K562 (cell line): ENCODE data around the gene NFKBIB. TPM values are rescaled to one million over a fixed set of nuclear protein-coding genes. Genes with fewer than 3 reads are reported as not detected.

Experiments
- ARID4B ChIP-seq: sonication (generic); formaldehyde crosslinking; IDR thresholded peaks from 2 replicates; pipeline ENCODE4 v1.8.0; 2022; ENCODE audit warnings: mild to moderate bottlenecking, missing genetic modification reagents
- CXXC5 ChIP-seq: fragments of 250-450 bp; sonication (Bioruptor Pico); IDR thresholded peaks from 2 replicates; pipeline ENCODE4 v1.8.0; 2022; ENCODE audit warnings: inconsistent platforms, mild to moderate bottlenecking, moderate library complexity
- ETV1 ChIP-seq: fragments of 450-650 bp; conservative IDR thresholded peaks from 2 replicates; pipeline ENCODE4 v1.6.1; 2016; ENCODE audit warnings: missing genetic modification characterization, control low read depth, low read depth, missing compliant biosample characterization
- FOXA1 ChIP-seq: fragments of 450-650 bp; IDR thresholded peaks from 2 replicates; pipeline ENCODE4 v1.6.1; 2016; ENCODE audit warnings: mild to moderate bottlenecking, borderline replicate concordance
- FUS ChIP-seq: fragments of 200-400 bp; formaldehyde crosslinking; optimal IDR thresholded peaks from 2 replicates; pipeline ENCODE3; 2017; ENCODE audit warnings: low read depth, low read length
- ILF3 ChIP-seq: fragments of 450-650 bp; IDR thresholded peaks from 2 replicates; pipeline ENCODE4 v1.6.1; 2018; ENCODE audit warnings: antibody characterized with exemption, mild to moderate bottlenecking, moderate library complexity, borderline replicate concordance
- PATZ1 ChIP-seq: fragments of 250-450 bp; sonication (Bioruptor Pico); IDR thresholded peaks from 2 replicates; pipeline ENCODE4 v1.5.0; 2020; ENCODE audit warnings: mild to moderate bottlenecking, borderline replicate concordance
- SAFB2 ChIP-seq: fragments of 200-400 bp; formaldehyde crosslinking; IDR thresholded peaks from 2 replicates; pipeline ENCODE4 v1.6.1; 2018; ENCODE audit warnings: borderline replicate concordance, low read length, low read depth, moderate library complexity; ENCODE audit not compliant: severe bottlenecking
- TCF7 ChIP-seq: sonication (generic); IDR thresholded peaks from 2 replicates; pipeline ENCODE4 v1.6.1; 2016; ENCODE audit warnings: antibody characterized with exemption, borderline replicate concordance
- ZBTB1 ChIP-seq: sonication (generic); formaldehyde crosslinking; IDR thresholded peaks from 2 replicates; pipeline ENCODE4 v1.8.1; 2023; ENCODE audit warnings: missing genetic modification reagents, low read depth, mild to moderate bottlenecking, borderline replicate concordance
- ZNF140 ChIP-seq: fragments of 250-450 bp; sonication (Bioruptor Pico); IDR thresholded peaks from 2 replicates; pipeline ENCODE4 v1.8.0; 2021; ENCODE audit warnings: moderate library complexity, mild to moderate bottlenecking, inconsistent platforms
- ZNF431 ChIP-seq: sonication (generic); formaldehyde crosslinking; IDR thresholded peaks from 2 replicates; pipeline ENCODE4 v1.8.0; 2022; ENCODE audit warnings: mild to moderate bottlenecking, missing genetic modification reagents
- polyA plus RNA-seq, 8 experiments: library from polyadenylated mRNA; depleted of rRNA in 4 of 8; stranded (reverse) in 5 of 8; unstranded in 3 of 8; fragments of >200 nt; fragmentation: Nextera tagmentation in 2 of 8; fragmentation: Illumina TruSeq in 1 of 8; extraction: Ambion mirVana in 2 of 8; extraction: Trizol in 1 of 8; gene quantifications; 2 replicates each; pipeline versions ENCODE4 v1.2.1 to v1.2.3, GENCODE V29; 2011 to 2014; ENCODE audit warnings: inconsistent platforms in 1 of 8, missing spikeins in 1 of 8
- total RNA-seq, 7 experiments: library from RNA; depleted of rRNA in 6 of 7; stranded (reverse); fragments of >200 nt in 6 of 7; fragmentation: Illumina TruSeq in 2 of 7; extraction: Trizol in 2 of 7; gene quantifications; 2 replicates each; pipeline versions ENCODE4 v1.2.1 to v1.2.3, GENCODE V29; 2011 to 2021; ENCODE audit warnings: low replicate concordance in 1 of 7
- TF ChIP-seq, protein P1 (sequence below): IDR thresholded peaks from 2 replicates; pipeline ENCODE4 v1.6.1; 2014; ENCODE audit warnings: antibody characterized with exemption
- TF ChIP-seq, protein P2 (sequence below): fragments of 250-450 bp; sonication (Bioruptor Pico); IDR thresholded peaks from 2 replicates; pipeline ENCODE4 v1.4.0; 2020; ENCODE audit warnings: mild to moderate bottlenecking, moderate library complexity

The NFKBIB gene
- total and polyA plus RNA-seq, 9 of the 15 experiments (the other 6 are each of a cell fraction or from before 2014, with no cell fraction given) = 1.5 to 44.9 (median 10.4) TPM

DNA sequence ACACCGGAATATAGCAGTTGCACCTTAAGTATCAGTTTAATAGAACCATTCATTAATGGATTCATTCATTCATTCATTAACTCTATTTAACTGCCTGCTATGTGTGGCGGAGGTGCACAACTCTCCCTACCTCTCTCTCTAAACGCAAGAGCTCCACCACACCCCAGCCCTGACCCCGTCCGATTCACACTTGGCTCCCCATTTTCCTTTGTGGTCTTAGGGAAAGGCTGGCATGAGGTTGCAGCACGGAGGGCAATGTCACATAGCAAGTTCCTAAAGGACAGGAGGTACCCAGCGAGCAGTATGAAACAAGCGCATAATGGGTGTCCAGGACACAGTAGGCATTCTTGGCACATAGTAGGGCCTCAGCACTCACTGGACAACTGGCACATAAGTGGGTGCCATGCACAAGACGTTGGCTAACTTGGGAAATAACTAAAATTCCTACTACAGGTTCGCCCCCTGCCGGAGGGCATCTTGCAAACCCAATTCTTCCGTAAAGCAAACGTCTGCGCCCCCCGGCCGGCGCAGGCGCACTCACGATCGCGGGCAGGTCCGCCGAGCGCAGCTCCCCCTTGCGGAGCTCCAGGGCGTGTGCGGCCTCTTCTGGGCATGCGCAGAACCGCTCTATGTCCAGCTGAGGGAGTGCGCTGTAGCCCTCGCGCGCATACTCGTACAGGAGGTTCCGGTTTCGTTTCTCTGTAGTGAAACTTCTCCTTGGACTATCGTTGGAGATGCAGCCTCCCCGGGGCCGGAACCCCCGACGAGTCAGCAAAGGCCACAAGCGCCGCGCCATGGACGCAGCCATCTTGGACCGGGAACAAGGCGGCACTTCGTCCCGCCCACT is 30.4 kb downstream of the NFKBIB start, which contains the start of gene SARS2 (continued):
- TF ChIP-seq ARID4B (CRISPR knock-in tag) (peak; percentile 95), ZNF431 (CRISPR knock-in tag) (no peak), TCF7 (0 out of 2 replicates have a peak, but pooled peaks have one; percentile 54), ETV1 (tag) (no peak), ILF3 (no peak), ZNF140 (no peak), SAFB2 (no peak), FOXA1 (no peak), PATZ1 (no peak), CXXC5 (CRISPR knock-in tag) (peak; percentile 85), ZBTB1 (CRISPR knock-in tag) (no peak), FUS (no peak)
- TF ChIP-seq, protein P1, sequence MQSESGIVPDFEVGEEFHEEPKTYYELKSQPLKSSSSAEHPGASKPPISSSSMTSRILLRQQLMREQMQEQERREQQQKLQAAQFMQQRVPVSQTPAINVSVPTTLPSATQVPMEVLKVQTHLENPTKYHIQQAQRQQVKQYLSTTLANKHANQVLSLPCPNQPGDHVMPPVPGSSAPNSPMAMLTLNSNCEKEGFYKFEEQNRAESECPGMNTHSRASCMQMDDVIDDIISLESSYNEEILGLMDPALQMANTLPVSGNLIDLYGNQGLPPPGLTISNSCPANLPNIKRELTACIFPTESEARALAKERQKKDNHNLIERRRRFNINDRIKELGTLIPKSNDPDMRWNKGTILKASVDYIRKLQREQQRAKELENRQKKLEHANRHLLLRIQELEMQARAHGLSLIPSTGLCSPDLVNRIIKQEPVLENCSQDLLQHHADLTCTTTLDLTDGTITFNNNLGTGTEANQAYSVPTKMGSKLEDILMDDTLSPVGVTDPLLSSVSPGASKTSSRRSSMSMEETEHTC = no peak
- TF ChIP-seq, protein P2, sequence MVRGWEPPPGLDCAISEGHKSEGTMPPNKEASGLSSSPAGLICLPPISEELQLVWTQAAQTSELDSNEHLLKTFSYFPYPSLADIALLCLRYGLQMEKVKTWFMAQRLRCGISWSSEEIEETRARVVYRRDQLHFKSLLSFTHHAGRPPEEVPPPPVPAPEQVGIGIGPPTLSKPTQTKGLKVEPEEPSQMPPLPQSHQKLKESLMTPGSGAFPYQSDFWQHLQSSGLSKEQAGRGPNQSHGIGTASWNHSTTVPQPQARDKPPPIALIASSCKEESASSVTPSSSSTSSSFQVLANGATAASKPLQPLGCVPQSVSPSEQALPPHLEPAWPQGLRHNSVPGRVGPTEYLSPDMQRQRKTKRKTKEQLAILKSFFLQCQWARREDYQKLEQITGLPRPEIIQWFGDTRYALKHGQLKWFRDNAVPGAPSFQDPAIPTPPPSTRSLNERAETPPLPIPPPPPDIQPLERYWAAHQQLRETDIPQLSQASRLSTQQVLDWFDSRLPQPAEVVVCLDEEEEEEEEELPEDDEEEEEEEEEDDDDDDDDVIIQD (CRISPR knock-in tag) = no peak
